HL-60 (cell line): ENCODE measurements around the gene ARMC7.

ENCODE experiments used
- CTCF ChIP-seq: IDR thresholded peaks from one replicate; pipeline ENCODE4 v1.5.1; 2011; ENCODE audit warnings: low read length, control low read depth, inconsistent platforms; ENCODE audit not compliant: insufficient read depth
- POLR2AphosphoS5 ChIP-seq: IDR thresholded peaks from 2 replicates; pipeline ENCODE4 v1.6.1; 2012; ENCODE audit warnings: low read depth
- REST ChIP-seq: IDR thresholded peaks from 2 replicates; pipeline ENCODE4 v1.6.1; 2012; ENCODE audit warnings: low read depth; ENCODE audit not compliant: insufficient replicate concordance
- SPI1 ChIP-seq: IDR thresholded peaks from 2 replicates; pipeline ENCODE4 v1.6.1; 2012; ENCODE audit warnings: low read depth, mild to moderate bottlenecking, borderline replicate concordance

- TF ChIP-seq CTCF, result no peak
- TF ChIP-seq SPI1, result no peak
- TF ChIP-seq POLR2AphosphoS5, result no peak; the same call in 1 of the 2 replicates
- TF ChIP-seq REST, result no peak
Measured at GRCh38 chr17:75178453-75178852, 68.7 kb downstream of the ARMC7 start.
